ENCODE data around the gene OR6J1. TPM values are rescaled to one million over a fixed set of nuclear protein-coding genes. Genes with fewer than 3 reads are reported as not detected.

Gene OR6J1
- total RNA-seq (2013): not detected
- polyA plus RNA-seq (not detected), polyA minus RNA-seq (not detected in 2 replicates), total RNA-seq (0 to 0.92 (median 0.04) reads per million in 11 experiments)

DNA sequence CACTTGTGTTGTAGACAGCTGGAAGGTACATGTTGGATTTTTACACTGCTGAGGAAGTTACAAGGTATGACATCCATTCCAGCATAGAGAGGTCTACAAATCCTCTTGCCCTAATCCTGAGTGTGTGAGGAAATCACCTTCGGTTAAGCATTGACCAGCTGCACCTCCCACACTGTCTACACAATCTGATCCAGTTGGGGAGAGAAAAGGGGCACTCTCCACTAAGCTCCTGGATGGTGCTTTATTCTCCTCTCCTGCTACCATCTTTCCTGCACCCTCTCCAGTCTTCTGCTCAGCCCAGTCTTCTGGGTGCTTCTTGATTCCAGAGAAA lies at the start of gene OR6J1:
TSS of gene OR6J1 (minus strand) at position 48 of the 331 bp plus-strand sequence. CDS start 9,541 bp downstream, outside the sequence.
- Histone ChIP-seq H3K4me1 (ENCODE audit: control insufficient read depth in 1 of 2, insufficient read depth in 2 of 2, low read length in 2 of 2) (peaks cover 14% of the 10 kb centered on the region in 2 donors), H3K27me3 (ENCODE audit: control insufficient read depth in 2 of 2, insufficient read depth in 2 of 2, low read length in 2 of 2) (peaks cover 5 to 11% of the 10 kb centered on the region in 2 donors), H3K9me3 (replicated peaks in 1 of 2; ENCODE audit: control insufficient read depth in 1 of 2, insufficient read depth in 1 of 2, low read length in 2 of 2) (no peaks in the 10 kb centered on the region), H3K4me2 (replicated peaks; ENCODE audit: extremely low read depth, low read length, poor library complexity, severe bottlenecking) (no peak within 1 kb of the TSS), H4K20me1 (ENCODE audit: insufficient read depth, low read length) (no peaks in the 10 kb centered on the region), H3K4me3 (replicated peaks in 1 of 3; ENCODE audit: low read depth in 2 of 3, low read length in 3 of 3) (no peak within 1 kb of the TSS), H3K36me3 (replicated peaks in 1 of 2; ENCODE audit: control insufficient read depth in 1 of 2, insufficient read depth in 2 of 2, low read length in 2 of 2) (no peaks in the 10 kb centered on the region), H3K9ac (ENCODE audit: insufficient read depth, low read length, poor library complexity, severe bottlenecking) (no peak within 1 kb of the TSS), H3K79me2 (ENCODE audit: insufficient read depth, low read length) (no peaks in the 10 kb centered on the region), H2AFZ (ENCODE audit: insufficient read depth, low read depth, low read length, poor library complexity, severe bottlenecking) (no peak within 1 kb of the TSS), H3K27ac (ENCODE audit: low read depth in 1 of 2, low read length in 2 of 2) (no peak within 1 kb of the TSS)
- no CpG with 5 or more reads among the region's 1 CpG for WGBS (ENCODE audit: insufficient coverage)
- no peak for TF ChIP-seq CTCF (IDR thresholded peaks at IDR 0.05)
- DNase-seq: no peak
- intact Hi-C loops (cut with micrococcal nuclease): no loop called here
- Mint-ChIP-seq H3K27ac (no peak within 1 kb of the TSS), H3K4me1 (peaks cover 16% of the 10 kb centered on the region), H3K36me3 (peaks cover 0 to 4% of the 10 kb centered on the region in 2 donors), H3K4me3 (peak within 1 kb of the TSS in 1 of 2 donors; percentile 2), H3K9me3 (peaks cover 0 to 2% (median 0%) of the 10 kb centered on the region in 7 donors), H3K27me3 (ENCODE audit: low read depth in 3 of 3) (peaks cover 17 to 35% (median 23%) of the 10 kb centered on the region in 3 donors)

DNA sequence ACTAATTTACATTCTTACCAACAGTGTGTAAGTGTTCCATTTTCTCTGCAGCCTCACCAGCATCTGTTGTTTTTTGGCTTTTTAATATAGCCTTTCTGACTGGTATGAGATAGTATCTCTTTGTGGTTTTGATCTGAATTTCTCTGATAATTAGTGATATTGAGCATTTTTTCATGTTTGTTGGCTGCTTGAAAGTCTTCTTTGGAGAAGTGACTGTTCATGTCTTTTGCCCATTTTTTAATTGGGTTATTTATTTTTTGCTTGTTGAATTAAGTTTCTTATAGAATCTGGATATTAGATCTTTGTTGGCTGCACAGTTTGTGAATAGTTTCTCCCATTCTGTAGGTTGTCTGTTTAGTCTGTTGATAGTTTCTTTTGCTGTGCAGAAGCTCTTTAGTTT lies 48.0 kb upstream of the OR6J1 start:
- Histone ChIP-seq H3K4me3 (replicated peaks in 1 of 3; ENCODE audit: low read depth in 2 of 3, low read length in 3 of 3) (no peak overlapping the region), H3K27me3 (ENCODE audit: control insufficient read depth in 2 of 2, insufficient read depth in 2 of 2, low read length in 2 of 2) (peaks cover 0 to 3% of the 10 kb centered on the region in 2 donors), H3K4me2 (replicated peaks; ENCODE audit: extremely low read depth, low read length, poor library complexity, severe bottlenecking) (no peak overlapping the region), H4K20me1 (ENCODE audit: insufficient read depth, low read length) (no peaks in the 10 kb centered on the region), H3K9me3 (replicated peaks in 1 of 2; ENCODE audit: control insufficient read depth in 1 of 2, insufficient read depth in 1 of 2, low read length in 2 of 2) (peaks cover 8 to 16% of the 10 kb centered on the region in 2 donors), H3K79me2 (ENCODE audit: insufficient read depth, low read length) (no peaks in the 10 kb centered on the region), H3K27ac (ENCODE audit: low read depth in 1 of 2, low read length in 2 of 2) (no peak overlapping the region), H3K9ac (ENCODE audit: insufficient read depth, low read length, poor library complexity, severe bottlenecking) (no peak overlapping the region), H3K4me1 (ENCODE audit: control insufficient read depth in 1 of 2, insufficient read depth in 2 of 2, low read length in 2 of 2) (peaks cover 13% of the 10 kb centered on the region in 2 donors), H3K36me3 (replicated peaks in 1 of 2; ENCODE audit: control insufficient read depth in 1 of 2, insufficient read depth in 2 of 2, low read length in 2 of 2) (no peaks in the 10 kb centered on the region), H2AFZ (ENCODE audit: insufficient read depth, low read depth, low read length, poor library complexity, severe bottlenecking) (no peak overlapping the region)
- intact Hi-C loops (cut with micrococcal nuclease): no loop called here
- peaks cover 19% of the 10 kb centered on the region for H3K4me1 Mint-ChIP-seq
- no peak overlapping the region for H3K27ac Mint-ChIP-seq
- DNase-seq: no peak
- peaks cover 15 to 36% (median 29%) of the 10 kb centered on the region in 7 donors for H3K9me3 Mint-ChIP-seq
- TF ChIP-seq CTCF (IDR thresholded peaks at IDR 0.05): no peak
- no peak overlapping the region for H3K4me3 Mint-ChIP-seq
- peaks cover 1 to 19% (median 16%) of the 10 kb centered on the region in 3 donors for H3K27me3 Mint-ChIP-seq (ENCODE audit: low read depth in 3 of 3)
- no peaks in the 10 kb centered on the region for H3K36me3 Mint-ChIP-seq
